Fibroblast of mammary gland (primary cell): ENCODE measurements around the gene TNFSF12.
"Not testable (repeated sequence)": the region's sequence is repeated elsewhere in the genome, so short reads cannot be mapped to it uniquely, and the experiment has no call there.

Experiments used
- DNase-seq: peaks from one replicate; pipeline ENCODE4 v3.0.0-alpha.2; 2010; ENCODE audit warnings: low read depth
- H3K4me3 ChIP-seq: 2 replicates; pipeline ENCODE4 v1.5.1; 2011; ENCODE audit warnings: low read depth, mild to moderate bottlenecking, low read length, moderate library complexity; ENCODE audit not compliant: control insufficient read depth
- TF ChIP-seq, protein P1 (sequence below): conservative IDR thresholded peaks from 2 replicates; pipeline ENCODE4 v1.5.1; 2011; ENCODE audit warnings: low read depth, low read length, inconsistent platforms; ENCODE audit not compliant: control insufficient read depth, insufficient read depth

Gene TNFSF12

DNA sequence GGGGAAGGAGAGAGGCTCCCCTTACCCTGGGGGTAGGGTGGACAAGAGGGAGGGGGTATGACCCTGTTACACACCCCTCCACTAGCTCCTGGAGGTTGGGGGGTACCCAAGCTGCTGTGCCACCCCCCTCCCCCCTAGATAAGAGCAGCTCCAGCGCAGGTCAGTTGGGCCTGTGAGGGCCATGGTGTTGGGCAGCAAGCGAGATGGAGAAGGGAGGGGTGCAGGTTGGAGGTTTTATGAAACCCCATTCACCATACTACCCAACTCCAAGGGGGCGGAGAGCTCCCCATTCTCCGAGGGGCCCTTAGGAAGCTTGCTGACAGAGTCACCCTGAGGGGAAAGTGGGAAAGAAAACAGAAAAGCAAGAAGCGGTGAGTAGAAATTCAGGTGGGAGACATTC lies 42.7 kb downstream of the TNFSF12 start:
- DNase-seq, result no peak
- TF ChIP-seq, protein P1, sequence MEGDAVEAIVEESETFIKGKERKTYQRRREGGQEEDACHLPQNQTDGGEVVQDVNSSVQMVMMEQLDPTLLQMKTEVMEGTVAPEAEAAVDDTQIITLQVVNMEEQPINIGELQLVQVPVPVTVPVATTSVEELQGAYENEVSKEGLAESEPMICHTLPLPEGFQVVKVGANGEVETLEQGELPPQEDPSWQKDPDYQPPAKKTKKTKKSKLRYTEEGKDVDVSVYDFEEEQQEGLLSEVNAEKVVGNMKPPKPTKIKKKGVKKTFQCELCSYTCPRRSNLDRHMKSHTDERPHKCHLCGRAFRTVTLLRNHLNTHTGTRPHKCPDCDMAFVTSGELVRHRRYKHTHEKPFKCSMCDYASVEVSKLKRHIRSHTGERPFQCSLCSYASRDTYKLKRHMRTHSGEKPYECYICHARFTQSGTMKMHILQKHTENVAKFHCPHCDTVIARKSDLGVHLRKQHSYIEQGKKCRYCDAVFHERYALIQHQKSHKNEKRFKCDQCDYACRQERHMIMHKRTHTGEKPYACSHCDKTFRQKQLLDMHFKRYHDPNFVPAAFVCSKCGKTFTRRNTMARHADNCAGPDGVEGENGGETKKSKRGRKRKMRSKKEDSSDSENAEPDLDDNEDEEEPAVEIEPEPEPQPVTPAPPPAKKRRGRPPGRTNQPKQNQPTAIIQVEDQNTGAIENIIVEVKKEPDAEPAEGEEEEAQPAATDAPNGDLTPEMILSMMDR, result no peak
- H3K4me3 ChIP-seq, result no peak overlapping the region

DNA sequence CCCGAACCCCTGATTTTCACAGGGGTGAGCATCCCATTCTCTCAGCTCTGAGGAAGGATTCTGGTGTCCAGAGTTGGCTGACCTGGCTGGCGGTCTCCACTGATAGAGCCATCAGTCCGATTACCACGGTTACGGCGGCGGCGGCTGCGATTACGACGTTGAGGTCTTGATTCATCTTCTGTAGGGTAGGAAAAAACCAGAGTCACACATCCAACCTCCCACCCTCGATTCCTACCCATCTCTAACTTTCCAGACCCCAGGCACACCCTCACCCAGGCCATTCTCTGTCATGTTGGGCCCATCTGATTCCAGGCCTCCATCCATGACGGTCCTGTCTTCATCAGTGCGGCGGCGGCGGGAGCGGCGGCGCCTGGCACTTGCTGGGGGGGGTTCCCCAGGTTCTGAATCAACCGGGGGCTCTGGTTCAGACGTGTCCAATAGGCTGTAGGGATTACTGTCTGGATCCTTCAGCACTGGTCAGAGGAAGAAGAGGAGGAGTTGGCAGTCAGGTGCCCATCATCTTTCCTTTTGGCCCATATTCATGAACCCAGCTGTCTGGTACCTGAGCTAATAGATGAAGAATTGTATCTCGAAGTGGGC lies 43.7 kb downstream of the TNFSF12 start:
- TF ChIP-seq, protein P1, result no peak
- H3K4me3 ChIP-seq, result no peak overlapping the region
- no peak for DNase-seq

DNA sequence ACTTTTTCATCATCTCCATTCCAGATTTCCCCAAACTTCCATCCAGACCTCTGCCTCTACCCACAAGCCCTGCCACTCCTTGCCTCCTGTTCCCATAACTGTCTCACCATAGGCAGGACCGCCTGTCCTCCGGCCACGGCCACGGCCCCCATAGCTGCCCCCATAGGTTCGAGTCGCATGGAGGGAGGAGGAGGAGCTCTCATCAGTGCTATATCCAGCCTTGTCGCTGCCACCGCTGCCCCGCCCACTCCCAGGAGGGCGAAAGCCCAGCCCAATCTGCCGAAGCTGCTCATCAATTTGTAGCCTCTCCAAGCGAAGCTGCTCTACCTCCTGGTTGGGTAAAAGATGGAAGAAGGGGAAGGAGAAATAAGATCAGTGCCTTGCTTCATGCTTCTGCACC lies 44.4 kb downstream of the TNFSF12 start:
- H3K4me3 ChIP-seq, result no peak overlapping the region
- TF ChIP-seq, protein P1, result no peak

DNA sequence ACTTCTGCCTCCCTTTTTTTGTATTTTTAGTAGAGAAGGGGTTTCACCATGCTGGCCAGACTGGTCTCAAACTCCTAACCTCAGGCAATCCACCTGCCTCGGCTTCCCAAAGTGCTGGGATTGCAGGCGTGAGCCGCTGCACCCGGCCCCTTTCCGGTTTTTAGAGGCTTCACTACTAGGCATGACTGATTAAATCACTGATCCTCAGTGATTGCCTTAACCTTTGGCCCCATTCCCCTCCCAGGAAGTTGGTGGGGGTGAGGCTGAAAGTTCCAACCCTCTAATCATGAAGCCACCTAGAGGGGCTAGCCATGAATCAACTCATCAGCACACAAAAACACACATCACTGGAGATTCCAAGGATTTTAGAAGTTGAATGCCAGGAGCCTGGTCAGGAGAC lies 48.7 kb downstream of the TNFSF12 start:
- H3K4me3 ChIP-seq, DNase-seq: not testable (repeated sequence)

More for the DNA sequence above, 44.4 kb downstream of the TNFSF12 start:
- no peak for DNase-seq

DNA sequence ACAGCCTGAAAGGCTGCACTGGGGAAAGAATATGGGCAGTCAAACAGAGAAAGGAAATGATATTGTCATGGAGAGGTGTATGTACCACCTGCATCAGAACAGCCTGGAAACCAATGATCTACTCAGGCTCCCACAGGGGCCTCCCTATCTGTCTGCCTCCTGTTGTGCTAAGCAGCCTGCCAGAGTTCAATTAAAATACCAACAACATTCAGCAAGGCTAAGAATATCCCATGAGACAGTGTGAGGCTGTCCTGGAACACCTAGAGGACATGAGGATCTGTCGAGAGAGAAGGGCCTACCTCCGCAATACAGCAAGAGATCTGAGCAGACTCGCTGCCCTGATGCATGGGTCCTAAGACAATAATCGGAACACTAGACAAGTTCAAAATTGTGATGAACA lies 57.4 kb downstream of the TNFSF12 start:
- TF ChIP-seq, protein P1, result no peak
- H3K4me3 ChIP-seq, result no peak overlapping the region
- DNase-seq, result no peak
